ENCODE measurements around the gene KCND2. TPM values are rescaled to one million over a fixed set of nuclear protein-coding genes. Genes with fewer than 3 reads are reported as not detected.

Gene KCND2
- total and polyA plus RNA-seq, 7 donors: 0.04 to 2.7 (median 0.15) TPM

DNA sequence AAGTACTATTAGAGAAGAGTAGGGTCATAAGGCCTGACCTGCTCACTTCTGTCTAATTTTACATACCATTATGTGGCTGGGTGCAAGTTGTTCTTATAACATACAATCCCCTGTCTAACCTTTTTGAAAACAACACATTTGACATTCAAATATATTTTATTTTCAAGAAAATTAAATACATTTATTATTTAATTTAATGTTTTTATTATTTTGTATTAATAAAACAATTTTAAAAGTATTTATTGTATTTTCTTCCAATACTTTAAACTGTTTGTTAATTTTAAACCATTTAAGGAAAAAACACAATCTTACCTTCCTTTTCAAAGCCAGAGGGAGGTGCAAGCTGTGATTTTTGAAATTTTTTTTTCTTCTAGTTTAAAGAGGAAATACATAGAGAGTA, 232.8 kb downstream of the KCND2 start:
- no peak for TF ChIP-seq CTCF (IDR thresholded peaks at IDR 0.05)
- H3K36me3 ChIP-seq (ENCODE audit: insufficient read depth in 1 of 2, low read depth in 1 of 2): no peaks in the 10 kb centered on the region
- H3K27me3 ChIP-seq (ENCODE audit: insufficient read depth in 3 of 3, low read length in 2 of 3): no peaks in the 10 kb centered on the region
- no peak overlapping the region for H3K4me3 ChIP-seq
- no peaks in the 10 kb centered on the region for H3K4me1 ChIP-seq
- DNase-seq (no peak), ATAC-seq (no peak)
- H3K9me3 ChIP-seq: no peaks in the 10 kb centered on the region
- intact Hi-C loops (cut with DNase I): no loop called here
- no peak overlapping the region for H3K27ac ChIP-seq

GRCh38 chr7:120512701-120513100, 239.7 kb downstream of the KCND2 start:
- intact Hi-C loops (cut with DNase I): loop anchor here in 1 of 2 donors (5.0 kb wide), 1 partner anchor 380 kb away; no protein-coding TSS in a partner anchor

DNA sequence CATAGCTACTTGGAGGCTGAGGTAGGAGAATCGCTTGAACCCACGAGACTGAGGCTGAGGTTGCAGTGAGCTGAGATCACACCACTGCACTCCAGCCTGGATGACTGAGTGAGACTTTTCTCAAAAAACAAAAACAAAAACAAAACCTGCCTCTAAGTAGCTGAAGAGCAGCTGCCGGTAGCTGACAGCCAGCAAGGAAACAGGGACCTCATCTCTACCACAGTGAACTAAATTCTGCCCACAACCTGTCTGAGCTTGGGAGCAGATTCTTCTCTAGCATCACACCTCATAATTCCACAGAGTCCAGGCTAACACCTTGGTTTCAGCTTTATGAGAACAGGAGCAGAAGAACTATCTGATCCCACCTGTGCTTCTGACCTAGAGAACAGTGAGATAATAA, 246.2 kb downstream of the KCND2 start:
- DNase-seq (no peak), ATAC-seq (no peak)
- intact Hi-C loops (cut with DNase I): no loop called here
- Histone ChIP-seq H3K4me1 (no peaks in the 10 kb centered on the region), H3K4me3 (no peak overlapping the region), H3K9me3 (no peaks in the 10 kb centered on the region), H3K27ac (no peak overlapping the region), H3K27me3 (ENCODE audit: insufficient read depth in 3 of 3, low read length in 2 of 3) (no peaks in the 10 kb centered on the region), H3K36me3 (ENCODE audit: insufficient read depth in 1 of 2, low read depth in 1 of 2) (no peaks in the 10 kb centered on the region)
- 85 to 87% (median 86%) methylated on average over 3 of the region's 3 CpGs for WGBS, 3 donors
- TF ChIP-seq CTCF (IDR thresholded peaks at IDR 0.05): no peak

More at GRCh38 chr7:120512701-120513100, 239.7 kb downstream of the KCND2 start:
- WGBS, 3 donors: 71 to 80% (median 71%) methylated on average over 3 of the region's 3 CpGs
- Histone ChIP-seq H3K27me3 (ENCODE audit: insufficient read depth in 3 of 3, low read length in 2 of 3) (no peaks in the 10 kb centered on the region), H3K4me1 (no peaks in the 10 kb centered on the region), H3K36me3 (ENCODE audit: insufficient read depth in 1 of 2, low read depth in 1 of 2) (no peaks in the 10 kb centered on the region), H3K27ac (no peak overlapping the region), H3K9me3 (no peaks in the 10 kb centered on the region), H3K4me3 (no peak overlapping the region)
- TF ChIP-seq CTCF (IDR thresholded peaks at IDR 0.05): no peak
- ATAC-seq (no peak), DNase-seq (no peak)

- 58 to 60% (median 58%) methylated on average over 4 of the region's 4 CpGs for WGBS, 3 donors
- Histone ChIP-seq H3K9me3 (no peaks in the 10 kb centered on the region), H3K27ac (no peak overlapping the region), H3K36me3 (ENCODE audit: insufficient read depth in 1 of 2, low read depth in 1 of 2) (no peaks in the 10 kb centered on the region), H3K4me3 (no peak overlapping the region), H3K4me1 (no peaks in the 10 kb centered on the region), H3K27me3 (ENCODE audit: insufficient read depth in 3 of 3, low read length in 2 of 3) (no peaks in the 10 kb centered on the region)
- ATAC-seq (no peak), DNase-seq (no peak)
- no peak for TF ChIP-seq CTCF (IDR thresholded peaks at IDR 0.05)
- intact Hi-C loops (cut with DNase I): no loop called here
Measured at GRCh38 chr7:120521761-120522737, 249.1 kb downstream of the KCND2 start.
